Lower lobe of right lung (tissue), 2 donors: ENCODE measurements around the gene MYH7B. TPM values are rescaled to one million over a fixed set of nuclear protein-coding genes. Genes with fewer than 3 reads are reported as not detected.

Experiments used
- ATAC-seq, 2 donors: fragments of 200-7000 bp; cut with Tn5 transposase; one replicate each; pipeline ENCODE4 v1.9.1; 2020 to 2022; ENCODE audit warnings: mild to moderate bottlenecking in 2 of 2, moderate library complexity in 2 of 2
- DNase-seq: peaks from one replicate; pipeline ENCODE4 v3.0.0-alpha.2; 2020
- H3K27ac ChIP-seq: fragments of 200-600 bp; one replicate; pipeline ENCODE4 v1.8.0; 2022
- H3K27me3 ChIP-seq: fragments of 200-600 bp; one replicate; pipeline ENCODE4 v1.8.0; 2022; ENCODE audit warnings: low read depth
- H3K36me3 ChIP-seq: fragments of 200-600 bp; one replicate; pipeline ENCODE4 v1.8.0; 2022; ENCODE audit warnings: mild to moderate bottlenecking
- H3K4me1 ChIP-seq: fragments of 200-600 bp; one replicate; pipeline ENCODE4 v1.8.0; 2022
- H3K4me3 ChIP-seq: fragments of 200-600 bp; one replicate; pipeline ENCODE4 v1.8.0; 2022; ENCODE audit warnings: mild to moderate bottlenecking
- H3K9me3 ChIP-seq: fragments of 200-600 bp; one replicate; pipeline ENCODE4 v1.8.0; 2022
- CTCF ChIP-seq: fragments of 200-600 bp; IDR thresholded peaks from one replicate; pipeline ENCODE4 v1.8.0; 2022; ENCODE audit warnings: antibody characterized with exemption, mild to moderate bottlenecking
- intact Hi-C: fragments of 100-400 bp; cut with DNase I; formaldehyde crosslinking; loops from one replicate; pipeline ENCODE4 v1.11.0; 2022
- long read RNA-seq: library from polyadenylated mRNA; unstranded; transcript quantifications from one replicate; pipeline ENCODE4 v2.0.0, GENCODE V29; 2021
- total RNA-seq: library from RNA; stranded (reverse); fragmentation: NEBNext Ultra II Directional; extraction: Animal tissue kit (Norgen Biotek cat#: 25700); gene quantifications from one replicate; pipeline ENCODE4 v1.2.1, GENCODE V29; 2021
- donor health status: DM: no; HTN: yes; CAD: no; lungs with severe emphysema.

The MYH7B gene
- 0.56 TPM for total RNA-seq
- long read RNA-seq, partial matches to known transcripts: 4 of 7 reads
- long read RNA-seq, other reads (novel, unspliced or antisense): 3 of 7 reads

GRCh38 chr20:34955231-34956040 lies at the start of gene MYH7B, which contains the start of gene GSS:
TSS of gene MYH7B (plus strand) at chr20:34955868. CDS start at chr20:34978006, 22,138 bp downstream.
TSS of gene GSS (minus strand) at chr20:34955806. CDS start at chr20:34951852, 3,954 bp downstream.
- peak within 1 kb of the TSS; percentile 88 for H3K27ac ChIP-seq
- H3K36me3 ChIP-seq: peaks cover 13% of the 10 kb centered on the region
- intact Hi-C loops: no loop called here
- TF ChIP-seq CTCF: no peak
- no peaks in the 10 kb centered on the region for H3K9me3 ChIP-seq
- no peaks in the 10 kb centered on the region for H3K27me3 ChIP-seq
- H3K4me3 ChIP-seq: peak within 1 kb of the TSS; percentile 84
- H3K4me1 ChIP-seq: peaks cover 14% of the 10 kb centered on the region
- ATAC-seq (peak; percentile 99), DNase-seq (peak; percentile 98)

GRCh38 chr20:34907616-34908469 lies 47.8 kb upstream of the MYH7B start:
- ATAC-seq (peak; percentile 71 to 86), DNase-seq (no peak)
- Histone ChIP-seq H3K36me3 (peaks cover 7% of the 10 kb centered on the region), H3K4me1 (peaks cover 37% of the 10 kb centered on the region), H3K27ac (peak overlapping the region; percentile 27), H3K4me3 (no peak overlapping the region), H3K9me3 (no peaks in the 10 kb centered on the region), H3K27me3 (no peaks in the 10 kb centered on the region)
- intact Hi-C loops: no loop called here
- TF ChIP-seq CTCF: no peak

DNA sequence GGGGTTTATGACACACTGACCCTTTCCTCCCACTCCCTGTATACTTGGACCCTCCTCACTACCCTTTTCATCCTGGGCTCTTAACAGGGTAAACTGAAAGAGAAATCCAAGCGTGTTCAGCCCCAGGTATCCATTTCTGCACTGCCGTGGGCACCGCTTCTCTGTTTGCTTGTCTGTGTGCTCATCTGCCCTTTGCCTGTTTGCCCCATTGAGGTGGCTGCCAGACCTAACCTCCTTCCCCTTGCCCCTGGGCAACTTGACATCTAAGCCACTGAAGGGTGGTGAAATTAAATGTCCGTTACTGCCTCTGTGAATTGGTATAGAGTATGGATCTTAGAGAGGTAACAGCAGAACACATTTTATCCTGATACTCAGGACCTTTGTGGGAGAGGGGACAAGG lies 40.5 kb upstream of the MYH7B start:
- no peak for TF ChIP-seq CTCF
- no peaks in the 10 kb centered on the region for H3K27me3 ChIP-seq
- no peaks in the 10 kb centered on the region for H3K9me3 ChIP-seq
- no peak for ATAC-seq
- H3K4me1 ChIP-seq: no peaks in the 10 kb centered on the region
- H3K36me3 ChIP-seq: peaks cover 42% of the 10 kb centered on the region
- H3K4me3 ChIP-seq: no peak overlapping the region
- no peak for DNase-seq
- intact Hi-C loops: no loop called here
- no peak overlapping the region for H3K27ac ChIP-seq

- H3K4me1 ChIP-seq: no peaks in the 10 kb centered on the region
- no peak for ATAC-seq
- no peak overlapping the region for H3K27ac ChIP-seq
- H3K27me3 ChIP-seq: no peaks in the 10 kb centered on the region
- intact Hi-C loops: no loop called here
- H3K9me3 ChIP-seq: no peaks in the 10 kb centered on the region
- DNase-seq: no peak
- H3K4me3 ChIP-seq: no peak overlapping the region
- H3K36me3 ChIP-seq: peaks cover 49% of the 10 kb centered on the region
- no peak for TF ChIP-seq CTCF
These were observed 39.8 kb upstream of the MYH7B start for GRCh38 chr20:34915749-34916455.

DNA sequence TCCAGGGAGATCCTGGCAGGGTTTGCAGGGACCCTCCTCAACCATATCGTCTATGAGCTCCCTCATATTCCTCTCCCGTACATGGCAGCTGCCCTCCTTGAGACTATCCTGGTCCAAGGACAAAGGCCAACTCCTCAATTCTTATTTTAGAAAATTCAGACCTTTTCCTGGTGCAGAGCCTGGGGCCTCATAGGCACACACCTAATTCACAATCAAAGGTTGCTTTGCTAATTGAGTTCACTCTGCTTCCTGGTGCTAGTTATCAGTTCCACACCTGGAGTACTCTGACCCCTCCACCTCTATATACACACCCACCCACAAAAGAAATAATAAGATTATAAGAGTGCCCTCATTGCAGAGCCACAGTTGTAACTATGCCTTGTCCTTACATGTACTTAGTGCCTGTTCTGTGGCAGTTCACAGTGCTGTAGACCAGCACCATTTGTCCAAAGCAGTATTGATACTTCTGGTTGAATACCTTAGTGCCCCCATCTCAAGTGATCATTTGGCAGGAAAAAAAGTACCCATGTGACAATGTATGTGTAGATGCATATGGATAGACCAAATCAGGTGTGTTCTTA lies 38.8 kb upstream of the MYH7B start:
- Histone ChIP-seq H3K36me3 (peaks cover 59% of the 10 kb centered on the region), H3K9me3 (no peaks in the 10 kb centered on the region), H3K27me3 (no peaks in the 10 kb centered on the region), H3K4me1 (no peaks in the 10 kb centered on the region), H3K4me3 (no peak overlapping the region), H3K27ac (no peak overlapping the region)
- intact Hi-C loops: no loop called here
- ATAC-seq (no peak), DNase-seq (no peak)
- no peak for TF ChIP-seq CTCF
